K562 (cell line): ENCODE results near the gene CLCN2. TPM values are rescaled to one million over a fixed set of nuclear protein-coding genes. Genes with fewer than 3 reads are reported as not detected.
A peak's percentile ranks its signal among the peaks of the same experiment; 100 is the strongest.

Experiments
- BRD4 ChIP-seq: fragments of 200-600 bp; sonication (generic); IDR thresholded peaks from 2 replicates; pipeline ENCODE4 v1.6.1; 2017; ENCODE audit warnings: inconsistent platforms
- CSDE1 ChIP-seq, 2 experiments: fragments of 450-650 bp; IDR thresholded peaks; 2 replicates each; pipeline ENCODE4 v1.6.1; 2016; ENCODE audit warnings: mild to moderate bottlenecking in 1 of 2
- ID3 ChIP-seq, 2 experiments: fragments of 250-450 bp in 1 of 2; fragments of 450-650 bp in 1 of 2; sonication (Bioruptor Pico) in 1 of 2; IDR thresholded peaks; 2 replicates each; pipeline versions ENCODE4 v1.6.1 to v1.8.0; 2016 to 2021; ENCODE audit warnings: mild to moderate bottlenecking in 2 of 2, moderate library complexity in 2 of 2, missing compliant biosample characterization in 1 of 2, missing genetic modification characterization in 1 of 2
- LARP7 ChIP-seq: fragments of 450-650 bp; IDR thresholded peaks from 2 replicates; pipeline ENCODE4 v1.6.1; 2016
- LEF1 ChIP-seq: fragments of 450-650 bp; IDR thresholded peaks from 2 replicates; pipeline ENCODE4 v1.6.1; 2016; ENCODE audit warnings: mild to moderate bottlenecking
- MAZ ChIP-seq, 2 experiments: fragments of 450-650 bp in 1 of 2; sonication (generic) in 1 of 2; formaldehyde crosslinking; IDR thresholded peaks in 1 of 2; conservative IDR thresholded peaks in 1 of 2; 2 replicates each; pipeline versions ENCODE4 v1.4.0 to v1.5.0; 2020; ENCODE audit warnings: mild to moderate bottlenecking in 1 of 2, missing genetic modification reagents in 1 of 2
- MXD1 ChIP-seq: fragments of 250-450 bp; sonication (Bioruptor Pico); IDR thresholded peaks from 2 replicates; pipeline ENCODE4 v1.8.0; 2021; ENCODE audit warnings: borderline replicate concordance, mild to moderate bottlenecking, moderate library complexity; ENCODE audit not compliant: poor library complexity, severe bottlenecking
- NR2C2 ChIP-seq, 2 experiments: fragments of 200-800 bp in 1 of 2; sonication (Bioruptor generic) in 1 of 2; sonication (generic) in 1 of 2; formaldehyde crosslinking in 1 of 2; IDR thresholded peaks; 2 replicates each; pipeline versions ENCODE4 v1.6.1 to v1.8.0; 2016 to 2022; ENCODE audit warnings: mild to moderate bottlenecking in 1 of 2, missing compliant biosample characterization in 1 of 2, missing genetic modification characterization in 1 of 2, missing genetic modification reagents in 1 of 2
- OTX1 ChIP-seq: fragments of 450-650 bp; formaldehyde crosslinking; IDR thresholded peaks from 2 replicates; pipeline ENCODE4 v1.4.0; 2022; ENCODE audit warnings: mild to moderate bottlenecking
- RBM14 ChIP-seq: fragments of 200-400 bp; formaldehyde crosslinking; IDR thresholded peaks from 2 replicates; pipeline ENCODE4 v1.6.1; 2018; ENCODE audit warnings: low read depth, mild to moderate bottlenecking, low read length, moderate library complexity, borderline replicate concordance; ENCODE audit not compliant: insufficient read depth
- RBM39 ChIP-seq: fragments of 200-400 bp; formaldehyde crosslinking; optimal IDR thresholded peaks from 2 replicates; pipeline ENCODE3; 2018; ENCODE audit warnings: low read depth, low read length
- SIN3A ChIP-seq, 2 experiments: fragments of 150-350 bp in 1 of 2; IDR thresholded peaks; 2 replicates each; pipeline ENCODE4 v1.6.1; 2011 to 2016; ENCODE audit warnings: borderline replicate concordance in 2 of 2, low read depth in 2 of 2, low read length in 2 of 2, mild to moderate bottlenecking in 2 of 2, moderate library complexity in 2 of 2; ENCODE audit not compliant: control insufficient read depth in 1 of 2
- UBTF ChIP-seq, 2 experiments: IDR thresholded peaks; 2 replicates each; pipeline ENCODE4 v1.6.1; 2012; ENCODE audit warnings: improper control_type of control experiment in 2 of 2, low read depth in 2 of 2, low read length in 2 of 2, borderline replicate concordance in 1 of 2
- XRCC5 ChIP-seq: fragments of 200-400 bp; formaldehyde crosslinking; IDR thresholded peaks from 2 replicates; pipeline ENCODE4 v1.6.1; 2017; ENCODE audit warnings: low read depth, mild to moderate bottlenecking, low read length
- YBX1 ChIP-seq: fragments of 450-650 bp; IDR thresholded peaks from 2 replicates; pipeline ENCODE4 v1.7.1; 2016; ENCODE audit warnings: mild to moderate bottlenecking
- ZBTB7A ChIP-seq: IDR thresholded peaks from 2 replicates; pipeline ENCODE4 v1.6.1; 2011; ENCODE audit warnings: low read depth, mild to moderate bottlenecking, low read length, moderate library complexity, borderline replicate concordance; ENCODE audit not compliant: control insufficient read depth
- ZNF165 ChIP-seq: fragments of 250-450 bp; sonication (Bioruptor Pico); IDR thresholded peaks from 2 replicates; pipeline ENCODE4 v1.4.0; 2020; ENCODE audit warnings: borderline replicate concordance
- ZNF274 ChIP-seq: IDR thresholded peaks from 2 replicates; pipeline ENCODE4 v1.6.1; 2011; ENCODE audit warnings: low read depth, mild to moderate bottlenecking, low read length, moderate library complexity, borderline replicate concordance
- polyA plus RNA-seq, 8 experiments: library from polyadenylated mRNA; depleted of rRNA in 4 of 8; stranded (reverse) in 5 of 8; unstranded in 3 of 8; fragments of >200 nt; fragmentation: Nextera tagmentation in 2 of 8; fragmentation: Illumina TruSeq in 1 of 8; extraction: Ambion mirVana in 2 of 8; extraction: Trizol in 1 of 8; gene quantifications; 2 replicates each; pipeline versions ENCODE4 v1.2.1 to v1.2.3, GENCODE V29; 2011 to 2014; ENCODE audit warnings: inconsistent platforms in 1 of 8, missing spikeins in 1 of 8
- total RNA-seq, 7 experiments: library from RNA; depleted of rRNA in 6 of 7; stranded (reverse); fragments of >200 nt in 6 of 7; fragmentation: Illumina TruSeq in 2 of 7; extraction: Trizol in 2 of 7; gene quantifications; 2 replicates each; pipeline versions ENCODE4 v1.2.1 to v1.2.3, GENCODE V29; 2011 to 2021; ENCODE audit warnings: low replicate concordance in 1 of 7
- TF ChIP-seq, protein P1 (sequence below): fragments of 450-650 bp; formaldehyde crosslinking; IDR thresholded peaks from 2 replicates; pipeline ENCODE4 v1.4.0; 2020; ENCODE audit warnings: mild to moderate bottlenecking, moderate library complexity

The CLCN2 gene
- total and polyA plus RNA-seq, 9 of the 15 experiments (the other 6 are each of a cell fraction or from before 2014, with no cell fraction given): 0.10 to 14.0 (median 6.9) TPM

- no peak for TF ChIP-seq NR2C2 (CRISPR knock-in tag; IDR thresholded peaks at IDR 0.05)
- no peak for TF ChIP-seq NR2C2 (tag; IDR thresholded peaks at IDR 0.05)
- TF ChIP-seq, protein P1, sequence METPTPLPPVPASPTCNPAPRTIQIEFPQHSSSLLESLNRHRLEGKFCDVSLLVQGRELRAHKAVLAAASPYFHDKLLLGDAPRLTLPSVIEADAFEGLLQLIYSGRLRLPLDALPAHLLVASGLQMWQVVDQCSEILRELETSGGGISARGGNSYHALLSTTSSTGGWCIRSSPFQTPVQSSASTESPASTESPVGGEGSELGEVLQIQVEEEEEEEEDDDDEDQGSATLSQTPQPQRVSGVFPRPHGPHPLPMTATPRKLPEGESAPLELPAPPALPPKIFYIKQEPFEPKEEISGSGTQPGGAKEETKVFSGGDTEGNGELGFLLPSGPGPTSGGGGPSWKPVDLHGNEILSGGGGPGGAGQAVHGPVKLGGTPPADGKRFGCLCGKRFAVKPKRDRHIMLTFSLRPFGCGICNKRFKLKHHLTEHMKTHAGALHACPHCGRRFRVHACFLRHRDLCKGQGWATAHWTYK: no peak
- no peak for TF ChIP-seq RBM39
- TF ChIP-seq MXD1 (CRISPR knock-in tag): no peak
- TF ChIP-seq ID3 (CRISPR knock-in tag; IDR thresholded peaks at IDR 0.05): no peak
- TF ChIP-seq ID3 (tag; IDR thresholded peaks at IDR 0.05): no peak
- TF ChIP-seq SIN3A (IDR thresholded peaks at IDR 0.05; ENCODE audit: borderline replicate concordance in 2 of 2, control insufficient read depth in 1 of 2, low read depth in 2 of 2, low read length in 2 of 2): peak in 1 of 2 experiments; percentile 35; a peak in 1 of 4 replicates
- TF ChIP-seq LARP7: no peak
- TF ChIP-seq OTX1 (CRISPR knock-in tag): no peak
- TF ChIP-seq ZBTB7A: no peak
- TF ChIP-seq RBM14: no peak
- TF ChIP-seq LEF1: no peak
- TF ChIP-seq ZNF274: no peak
- no peak for TF ChIP-seq UBTF (IDR thresholded peaks at IDR 0.05; ENCODE audit: borderline replicate concordance in 1 of 2, low read depth in 2 of 2, low read length in 2 of 2)
- no peak for TF ChIP-seq XRCC5
- TF ChIP-seq CSDE1 (IDR thresholded peaks at IDR 0.05): no peak
- no peak for TF ChIP-seq MAZ (CRISPR knock-in tag; conservative IDR thresholded peaks at IDR 0.05 in 1 of 2, IDR thresholded peaks at IDR 0.05 in 1 of 2)
- no peak for TF ChIP-seq ZNF165
- TF ChIP-seq BRD4: no peak
- TF ChIP-seq YBX1: no peak
Measured at GRCh38 chr3:184299488-184300377, 61.7 kb downstream of the CLCN2 start (continued).
